Activated CD8-positive, alpha-beta memory T cell treated with anti-CD3 and anti-CD28 coated beads for 4 hours (primary cell): ENCODE results near the gene PROSER3.
"Not testable (repeated sequence)": the region's sequence is repeated elsewhere in the genome, so short reads cannot be mapped to it uniquely, and the experiment has no call there.

Source experiments
- DNase-seq, 2 donors: peaks; one replicate each; pipeline ENCODE4 v3.0.0-alpha.2; 2020; ENCODE audit warnings: low read depth in 2 of 2

PROSER3 gene

GRCh38 chr19:35790981-35791813, 33.2 kb downstream of the PROSER3 start:
- no peak for DNase-seq

DNA sequence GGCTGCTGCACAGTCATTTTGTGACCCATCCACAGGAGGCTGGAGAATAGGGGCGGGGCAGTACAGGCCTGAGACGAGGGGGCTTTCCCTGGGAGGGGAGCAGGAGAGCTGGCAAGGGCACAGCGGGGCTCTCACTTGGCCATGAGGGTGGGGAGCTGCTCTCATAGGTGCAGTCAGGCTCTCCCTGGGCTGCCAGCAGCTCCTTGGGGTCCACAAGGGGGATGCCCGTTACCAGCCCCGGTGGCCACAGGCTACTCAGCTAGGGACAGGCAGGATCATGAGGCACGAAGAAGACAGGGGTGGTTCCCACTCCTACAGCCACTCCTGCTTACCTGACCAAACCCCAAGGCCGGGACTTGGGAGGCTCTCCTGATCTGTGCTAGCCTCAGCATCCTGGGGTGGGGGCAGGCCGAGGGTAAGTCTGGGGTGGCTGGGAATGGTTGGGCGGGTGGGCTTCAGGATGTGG, 33.9 kb downstream of the PROSER3 start:
- DNase-seq = no peak

GRCh38 chr19:35792312-35792711, 34.3 kb downstream of the PROSER3 start:
- no peak for DNase-seq

DNA sequence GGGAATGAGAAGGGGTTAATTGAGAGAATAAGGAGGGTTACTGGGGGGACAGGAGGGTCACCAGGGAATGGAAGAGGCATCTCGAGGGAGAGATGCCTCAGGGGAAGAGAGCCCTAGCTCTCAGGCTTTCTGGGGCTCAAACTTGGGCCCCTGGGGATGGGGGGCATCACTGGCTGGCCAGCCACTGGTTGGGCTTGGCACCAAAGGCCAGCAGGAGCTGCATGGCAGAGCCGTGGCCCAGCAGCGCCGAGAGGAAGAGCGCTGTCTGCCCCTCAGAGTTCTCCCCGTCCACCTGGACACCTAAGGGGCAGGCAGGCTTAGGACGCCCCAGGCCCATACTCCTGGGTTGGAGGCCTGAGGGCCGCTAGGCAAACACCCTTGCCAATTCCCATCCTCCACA, 34.9 kb downstream of the PROSER3 start:
- DNase-seq = no peak

DNA sequence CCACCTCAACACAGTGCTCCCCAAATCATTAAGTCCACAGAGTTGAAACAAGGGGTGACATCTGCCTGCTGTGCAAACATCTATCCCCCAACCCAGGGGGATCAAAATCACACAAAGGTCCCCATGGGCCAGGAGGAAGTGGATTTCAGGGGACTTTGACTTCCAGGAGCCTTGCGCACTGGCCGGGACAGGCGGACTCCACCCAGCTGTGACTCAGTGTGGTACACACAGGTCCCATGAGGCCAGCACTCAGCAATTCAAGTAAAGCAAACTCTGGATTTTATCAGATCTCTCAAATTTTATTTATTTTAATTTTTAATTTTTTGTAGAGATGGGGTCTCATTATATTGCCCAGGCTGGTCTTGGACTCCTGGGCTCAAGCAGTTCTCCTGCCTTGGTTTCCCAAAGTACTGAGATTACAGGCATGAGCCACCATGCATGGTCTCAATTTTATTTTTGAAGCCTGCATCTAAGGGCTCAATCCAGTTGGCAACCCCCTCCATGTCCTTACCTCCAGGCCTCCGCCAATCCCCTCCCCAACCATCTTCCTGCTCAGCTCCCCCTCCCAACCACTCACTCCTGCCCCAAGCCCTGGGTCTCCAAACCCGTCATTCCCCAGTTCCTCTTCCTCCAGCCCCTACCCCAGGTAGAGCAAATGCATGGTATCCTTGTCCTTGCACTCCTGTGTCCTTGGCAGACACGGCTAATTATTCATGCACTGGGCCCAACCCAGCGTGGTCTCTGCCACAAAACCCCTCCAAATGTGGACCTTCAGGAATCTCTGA, 35.6 kb downstream of the PROSER3 start:
- DNase-seq = no peak

DNA sequence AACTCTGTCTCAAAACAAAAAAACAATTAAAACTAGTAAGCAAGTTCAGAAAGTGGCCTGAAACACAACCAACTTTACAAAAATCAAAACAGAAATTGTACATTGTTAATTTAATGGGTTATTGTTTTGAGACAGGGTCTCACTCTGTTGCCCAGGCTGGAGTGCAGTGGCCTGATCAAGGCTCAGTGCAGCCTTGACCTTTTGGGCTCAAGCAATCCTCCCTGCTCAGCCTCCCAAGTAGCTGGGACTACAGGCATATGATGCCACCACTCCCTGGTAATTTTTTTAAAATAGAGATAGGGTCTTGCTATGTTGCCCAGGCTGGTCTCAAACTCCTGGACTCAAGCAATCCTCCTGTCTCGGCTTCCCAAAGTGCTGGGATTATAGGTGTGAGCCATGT, 37.6 kb downstream of the PROSER3 start:
- DNase-seq = not testable (repeated sequence)

DNA sequence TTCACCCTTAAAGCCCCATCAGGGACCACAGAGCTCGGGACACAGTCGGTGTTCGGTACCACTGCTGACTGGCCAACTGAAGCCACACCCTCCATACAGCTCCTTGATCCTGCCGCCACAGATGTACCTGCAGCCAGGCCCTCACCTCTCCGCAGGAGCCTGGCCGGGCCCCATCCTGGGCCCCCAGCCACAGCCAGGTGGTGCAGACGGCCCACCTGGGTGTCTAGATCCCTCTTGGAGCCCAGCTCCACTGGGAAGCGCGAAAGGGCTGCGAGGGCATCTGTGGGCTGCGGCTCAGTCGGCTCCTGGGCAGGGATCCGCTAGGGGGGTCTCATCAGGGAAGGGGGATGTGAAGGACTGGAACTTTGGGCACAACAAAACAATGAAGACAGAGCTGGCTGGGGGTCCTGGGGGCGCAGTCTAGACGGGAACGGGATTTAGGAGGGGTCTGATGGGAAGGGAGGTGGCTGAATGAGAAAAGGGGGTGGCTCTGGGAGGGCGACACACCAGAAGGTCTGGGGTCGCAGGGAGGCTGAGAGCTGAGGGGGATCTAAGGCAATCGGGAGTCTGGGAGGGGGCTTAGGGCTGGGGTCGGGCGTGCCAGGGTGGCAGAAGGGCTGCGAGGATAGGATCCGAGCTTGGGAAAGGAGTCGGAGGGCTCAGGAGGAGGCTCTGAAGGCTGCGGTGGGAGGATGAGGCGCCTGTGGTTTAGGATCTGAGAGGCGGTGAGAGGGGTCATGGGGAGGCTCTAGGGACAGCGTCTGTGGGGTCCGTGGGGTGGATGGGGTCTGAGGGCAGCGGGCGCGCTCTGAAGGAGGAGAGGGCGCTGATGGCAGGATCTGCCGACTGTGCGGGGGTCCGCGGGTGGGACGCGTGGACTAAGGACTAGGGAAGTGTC, 38.9 kb downstream of the PROSER3 start:
- no peak for DNase-seq

GRCh38 chr19:35797663-35798062, 39.7 kb downstream of the PROSER3 start:
- DNase-seq = no peak

GRCh38 chr19:35801828-35802227, 43.9 kb downstream of the PROSER3 start:
- DNase-seq = no peak

DNA sequence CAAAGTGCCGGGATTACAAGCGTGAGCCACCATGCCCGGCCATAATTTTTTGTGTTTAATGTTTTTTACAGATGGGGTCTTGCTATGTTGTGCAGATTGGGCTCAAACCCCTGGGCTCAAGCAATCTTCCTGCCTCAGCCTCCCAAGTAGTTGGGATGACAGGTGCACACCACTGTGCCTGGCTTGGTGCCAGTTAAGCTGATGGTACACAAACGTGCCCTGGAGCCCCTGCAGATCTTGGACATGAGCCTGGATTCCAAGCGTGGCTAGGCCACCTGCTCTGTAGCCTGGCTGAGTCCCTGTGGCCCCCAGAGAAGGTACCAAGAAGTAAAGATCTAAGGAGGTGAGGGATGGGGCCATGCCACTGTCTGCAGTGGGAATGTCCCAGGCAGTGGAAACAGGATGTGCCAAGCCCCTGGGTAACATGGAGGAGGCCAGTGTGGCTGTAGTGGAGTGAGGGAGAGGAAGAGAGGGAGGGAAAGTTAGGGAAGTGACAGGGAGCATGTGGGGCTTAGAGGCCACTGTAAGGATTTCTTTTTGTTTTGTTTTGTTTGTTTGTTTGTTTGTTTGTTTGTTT, 47.6 kb downstream of the PROSER3 start:
- no peak for DNase-seq

DNA sequence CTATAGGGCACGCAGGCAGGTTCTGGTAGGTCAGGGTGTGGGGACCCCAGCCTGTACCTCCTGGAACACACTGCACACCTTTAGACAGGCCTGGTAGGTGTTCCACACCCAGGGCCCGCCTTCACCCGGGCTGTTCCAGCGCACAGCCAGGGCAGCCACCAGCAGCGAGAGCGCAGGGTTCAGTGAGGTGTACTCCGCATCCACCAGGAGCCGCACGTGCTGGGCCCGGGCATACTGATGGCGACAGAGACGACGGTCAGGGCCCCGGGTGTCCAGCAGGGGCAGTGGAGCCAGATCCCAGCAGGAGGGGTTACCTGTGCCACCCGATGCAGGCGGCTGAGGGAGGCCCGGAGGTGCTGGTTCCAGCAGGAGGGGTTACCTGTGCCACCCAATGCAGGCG, 48.6 kb downstream of the PROSER3 start:
- DNase-seq = no peak

DNA sequence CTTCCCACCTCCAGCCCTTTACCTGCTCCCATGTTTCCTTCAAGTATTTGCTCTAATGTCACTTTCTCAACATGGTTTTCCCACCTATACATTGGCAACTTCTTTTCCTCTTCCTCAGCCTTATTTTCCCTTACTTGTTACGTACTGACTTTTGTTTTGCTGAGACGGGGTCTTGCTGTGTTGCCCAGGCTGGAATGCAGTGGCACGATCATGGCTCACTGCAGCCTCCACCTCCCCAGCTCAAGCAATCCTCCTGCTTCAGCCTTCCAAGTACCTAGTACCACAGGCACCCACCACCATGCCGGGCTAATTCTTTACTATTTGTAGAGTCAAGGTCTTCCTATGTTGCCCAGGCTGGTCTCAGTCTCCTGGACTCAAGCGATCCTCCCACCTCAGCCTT, 49.7 kb downstream of the PROSER3 start:
- no peak for DNase-seq

GRCh38 chr19:35811317-35812219, 53.6 kb downstream of the PROSER3 start:
- DNase-seq = no peak

DNA sequence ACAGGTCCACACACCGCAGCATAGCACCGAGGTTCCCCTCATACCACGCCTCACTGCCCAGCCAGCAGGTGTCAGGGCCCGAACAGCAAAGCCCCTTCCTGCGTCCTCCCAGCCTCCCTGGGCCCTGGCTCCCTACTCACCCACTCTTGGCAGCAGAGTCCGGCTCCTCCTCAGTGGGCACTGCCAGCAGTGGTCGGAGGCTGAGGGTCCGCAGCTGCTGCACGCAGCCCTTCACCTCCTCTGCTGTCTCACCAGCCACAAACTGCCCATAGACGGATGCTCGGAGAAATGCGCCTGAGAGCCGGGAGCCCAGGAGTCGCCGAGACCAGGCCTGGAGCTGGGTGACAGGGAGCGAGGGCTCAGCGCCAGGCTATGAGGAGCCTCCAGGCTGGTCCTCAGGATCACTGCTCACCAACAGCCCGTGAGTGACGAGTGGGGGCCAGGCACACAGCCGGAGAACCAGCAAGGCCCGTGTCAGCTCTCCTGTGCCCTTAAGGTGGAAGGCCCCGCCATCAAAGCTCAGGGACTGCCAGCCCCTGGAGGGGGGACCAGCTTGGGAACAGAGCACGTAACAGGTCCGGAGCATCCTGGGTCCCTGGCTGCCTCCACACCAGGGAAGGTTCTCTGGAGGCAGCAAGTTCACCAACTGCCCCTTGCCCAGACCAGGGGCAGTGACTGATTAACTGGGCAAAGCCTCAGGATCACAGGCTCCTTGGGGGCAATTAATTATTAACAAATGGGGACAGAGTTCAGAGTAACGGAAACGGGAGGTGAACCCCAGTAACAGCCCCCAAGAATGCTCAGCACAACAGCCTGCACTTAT, 54.5 kb downstream of the PROSER3 start, which contains the start of gene PRODH2:
PRODH2 (minus strand) TSS at position 626 of the 823 bp plus-strand sequence; CDS start at position 586, 40 bp downstream.
- no peak for DNase-seq

- no peak for DNase-seq
Measured at GRCh38 chr19:35813043-35813890, 55.3 kb downstream of the PROSER3 start.

- DNase-seq = no peak
Measured at GRCh38 chr19:35816262-35816661, 58.3 kb downstream of the PROSER3 start.

GRCh38 chr19:35816846-35817245, 58.9 kb downstream of the PROSER3 start:
- DNase-seq = no peak

- DNase-seq = no peak
Measured at GRCh38 chr19:35818445-35818844, 60.5 kb downstream of the PROSER3 start.
